B cell (primary cell): ENCODE data around the gene CCDC160. TPM values are rescaled to one million over a fixed set of nuclear protein-coding genes. Genes with fewer than 3 reads are reported as not detected.

Experiments used
- ATAC-seq: fragments of 200-7000 bp; cut with Tn5 transposase; one replicate; pipeline ENCODE4 v1.10.0; 2021; ENCODE audit warnings: low read depth, mild to moderate bottlenecking, moderate number of reproducible peaks, moderate library complexity
- CTCF ChIA-PET: fragments of 350-600 bp; sonication (Branson Sonifier 250); formaldehyde crosslinking; loops from one replicate; lab custom pipeline; 2021; ENCODE audit warnings: antibody characterized with exemption, inconsistent platforms; lab: Charles Lee
- POLR2A ChIA-PET: fragments of 350-600 bp; sonication (Branson Sonifier 250); formaldehyde crosslinking; loops from one replicate; lab custom pipeline; 2021; ENCODE audit warnings: antibody characterized with exemption; lab: Charles Lee
- DNase-seq: peaks from one replicate; pipeline ENCODE4 v3.0.0; 2013
- H2AFZ ChIP-seq: 2 replicates; pipeline ENCODE4 v1.6.1; 2012; ENCODE audit warnings: mild to moderate bottlenecking, low read depth, low read length; ENCODE audit not compliant: insufficient read depth, poor library complexity, severe bottlenecking
- H3K27ac ChIP-seq, 2 donors: 1 replicate in 1 of 2; 2 replicates in 1 of 2; pipeline ENCODE4 v1.5.1; 2012 to 2013; ENCODE audit warnings: low read length in 2 of 2, mild to moderate bottlenecking in 2 of 2, moderate library complexity in 1 of 2
- H3K27me3 ChIP-seq, 4 experiments: fragments of 200-600 bp in 1 of 4; sonication (generic) in 1 of 4; replicated peaks in 1 of 4; 1 replicate in 2 of 4; 2 replicates in 2 of 4; pipeline versions ENCODE4 v1.6.1 to v1.7.0; 2013 to 2016; ENCODE audit warnings: low read length in 3 of 4, mild to moderate bottlenecking in 2 of 4, mixed read lengths in 1 of 4, moderate library complexity in 1 of 4; ENCODE audit not compliant: insufficient read depth in 4 of 4, control insufficient read depth in 3 of 4; ENCODE audit errors: control extremely low read depth in 1 of 4
- H3K36me3 ChIP-seq, 2 experiments: replicated peaks in 1 of 2; 1 replicate in 1 of 2; 2 replicates in 1 of 2; pipeline versions ENCODE4 v1.6.1 to v1.7.1; 2013; ENCODE audit warnings: low read length in 1 of 2; ENCODE audit not compliant: insufficient read depth in 2 of 2, control insufficient read depth in 1 of 2; ENCODE audit errors: control extremely low read depth in 1 of 2, extremely low read depth in 1 of 2
- H3K4me1 ChIP-seq, 2 donors: fragments of 200-600 bp in 1 of 2; sonication (generic) in 1 of 2; 1 replicate in 1 of 2; 2 replicates in 1 of 2; pipeline versions ENCODE4 v1.5.1 to v1.6.1; 2013 to 2017; ENCODE audit warnings: low read length in 2 of 2; ENCODE audit not compliant: control insufficient read depth in 2 of 2, insufficient read depth in 2 of 2
- H3K4me2 ChIP-seq: replicated peaks from 2 replicates; pipeline ENCODE3; 2012; ENCODE audit warnings: mild to moderate bottlenecking, low read depth, low read length; ENCODE audit not compliant: poor library complexity, severe bottlenecking
- H3K4me3 ChIP-seq, 5 experiments: fragments of 200-600 bp in 1 of 5; sonication (generic) in 1 of 5; 1 replicate in 3 of 5; 2 replicates in 2 of 5; pipeline versions ENCODE4 v1.5.1 to v1.7.0; 2011 to 2016; ENCODE audit warnings: low read length in 4 of 5, mild to moderate bottlenecking in 4 of 5, low read depth in 2 of 5, control low read depth in 1 of 5, moderate library complexity in 1 of 5; ENCODE audit not compliant: insufficient read depth in 1 of 5; ENCODE audit errors: control extremely low read depth in 1 of 5, extremely low read depth in 1 of 5
- H3K79me2 ChIP-seq: fragments of 200-600 bp; sonication (generic); one replicate; pipeline ENCODE4 v1.6.0; 2016; ENCODE audit warnings: low read length; ENCODE audit not compliant: control insufficient read depth, insufficient read depth
- H3K9ac ChIP-seq: fragments of 200-600 bp; sonication (generic); 2 replicates; pipeline ENCODE4 v1.6.1; 2017; ENCODE audit warnings: mild to moderate bottlenecking, low read length, moderate library complexity
- H3K9me3 ChIP-seq, 3 donors: one replicate each; pipeline versions ENCODE4 v1.6.1 to v1.7.1; 2013; ENCODE audit warnings: low read length in 2 of 3; ENCODE audit not compliant: control insufficient read depth in 2 of 3, insufficient read depth in 1 of 3; ENCODE audit errors: control extremely low read depth in 1 of 3
- H4K20me1 ChIP-seq: 2 replicates; pipeline ENCODE4 v1.6.0; 2012; ENCODE audit warnings: mild to moderate bottlenecking, low read length; ENCODE audit not compliant: insufficient read depth, control insufficient read depth, poor library complexity, severe bottlenecking
- H3K27ac Mint-ChIP-seq: one replicate; pipeline ENCODE4 v1.8.0; 2021; ENCODE audit warnings: mixed read lengths
- H3K27me3 Mint-ChIP-seq: one replicate; pipeline ENCODE4 v1.8.0; 2021; ENCODE audit warnings: mixed read lengths
- H3K4me1 Mint-ChIP-seq: one replicate; pipeline ENCODE4 v1.8.0; 2021; ENCODE audit warnings: mixed read lengths
- H3K4me3 Mint-ChIP-seq: one replicate; pipeline ENCODE4 v1.8.0; 2021; ENCODE audit warnings: mixed read lengths
- H3K9me3 Mint-ChIP-seq: one replicate; pipeline ENCODE4 v1.8.0; 2022; ENCODE audit warnings: mixed read lengths; ENCODE audit not compliant: insufficient read depth
- CTCF ChIP-seq: fragments of 200-600 bp; IDR thresholded peaks from one replicate; pipeline ENCODE4 v1.8.0; 2022; ENCODE audit warnings: antibody characterized with exemption, mild to moderate bottlenecking
- EZH2 ChIP-seq: IDR thresholded peaks from 2 replicates; pipeline ENCODE4 v1.6.1; 2012; ENCODE audit warnings: borderline replicate concordance, low read depth, mild to moderate bottlenecking, moderate library complexity, low read length; ENCODE audit not compliant: insufficient read depth, poor library complexity, severe bottlenecking
- WGBS: methylation state at CpG from one replicate; pipeline ENCODE4 v1.1.5; 2013; ENCODE audit warnings: missing lambda C conversion rate; ENCODE audit not compliant: insufficient coverage; 5-methylcytosine and 5-hydroxymethylcytosine counted together
- intact Hi-C: fragments of 100-400 bp; cut with micrococcal nuclease; formaldehyde crosslinking; loops from one replicate; pipeline ENCODE4 v1.10.0; 2022
- polyA plus RNA-seq: library from polyadenylated mRNA; depleted of rRNA; stranded (reverse); fragments of >200 nt; gene quantifications from 2 replicates; pipeline ENCODE4 v1.2.3, GENCODE V29; 2012
- total RNA-seq, 2 donors: library from RNA; stranded (reverse); fragments of 120-200 nt in 1 of 2; gene quantifications; 1 replicate in 1 of 2; 2 replicates in 1 of 2; pipeline versions ENCODE4 v1.2.3 to v1.2.4, GENCODE V29; 2013 to 2022

CCDC160 gene
- total and polyA plus RNA-seq, 2 donors (not counting 1 experiment from before 2014, with no cell fraction given) = not detected

DNA sequence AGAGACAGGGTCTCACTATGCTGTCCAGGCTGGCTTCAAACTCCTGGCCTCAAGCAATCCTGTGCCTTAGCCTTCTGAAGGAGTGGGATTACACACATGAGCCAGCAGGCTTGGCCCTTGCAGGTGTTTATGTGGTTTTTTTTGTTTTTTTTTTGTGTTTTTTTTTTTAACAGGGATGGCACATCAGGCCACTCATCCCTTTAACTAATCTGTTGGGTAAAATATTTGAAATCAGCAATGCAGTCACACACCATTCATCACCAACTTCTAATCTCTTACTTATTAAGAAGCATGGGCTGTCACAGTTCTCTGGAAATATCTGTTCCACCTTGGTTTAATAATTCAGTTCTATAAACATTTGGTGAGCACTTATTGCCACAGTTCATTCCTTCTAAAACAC, 12.3 kb downstream of the CCDC160 start:
- H3K9me3 ChIP-seq = no peaks in the 10 kb centered on the region
- no peak for DNase-seq
- no peaks in the 10 kb centered on the region for H4K20me1 ChIP-seq
- H3K79me2 ChIP-seq = no peaks in the 10 kb centered on the region
- no peaks in the 10 kb centered on the region for H3K4me1 ChIP-seq
- intact Hi-C loops = no loop called here
- no peak for ATAC-seq
- no peak overlapping the region for H3K4me2 ChIP-seq
- no peak overlapping the region for H3K27ac ChIP-seq
- TF ChIP-seq CTCF (no peak), EZH2 (no peak)
- H3K36me3 ChIP-seq = no peaks in the 10 kb centered on the region
- no peak overlapping the region for H2AFZ ChIP-seq
- Mint-ChIP-seq H3K27me3 (no peaks in the 10 kb centered on the region), H3K4me3 (no peak overlapping the region), H3K4me1 (no peaks in the 10 kb centered on the region), H3K9me3 (no peaks in the 10 kb centered on the region), H3K27ac (no peak overlapping the region)
- H3K27me3 ChIP-seq = peaks cover 0 to 11% (median 0%) of the 10 kb centered on the region in 4 experiments
- no peak overlapping the region for H3K4me3 ChIP-seq
- POLR2A ChIA-PET = no interaction called here
- H3K9ac ChIP-seq = no peak overlapping the region
- CTCF ChIA-PET = no interaction called here

DNA sequence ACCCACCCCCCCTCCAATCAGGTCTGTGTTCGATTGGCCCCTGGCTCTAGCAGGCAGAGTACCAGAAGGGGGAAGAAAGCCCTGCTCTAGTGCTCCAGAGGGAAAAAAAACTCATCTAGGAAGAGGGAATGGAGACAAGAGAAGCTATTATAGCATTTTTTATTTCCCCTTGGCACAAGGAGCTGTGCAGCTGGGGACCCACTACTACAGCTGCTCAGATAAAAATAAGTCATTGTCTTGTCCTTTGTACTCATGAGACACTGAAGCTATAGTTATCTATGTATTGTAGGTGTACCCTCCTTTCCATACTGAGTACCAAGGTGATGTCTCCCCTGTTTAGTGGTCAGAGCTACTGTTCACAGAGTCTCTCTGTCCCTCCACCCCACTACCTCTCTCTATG, 14.3 kb downstream of the CCDC160 start:
- TF ChIP-seq CTCF (no peak), EZH2 (no peak)
- no peaks in the 10 kb centered on the region for H3K27me3 Mint-ChIP-seq
- intact Hi-C loops = loop anchor here (10.0 kb wide), 1 partner anchor 456 kb away; no protein-coding TSS in a partner anchor
- H3K9me3 ChIP-seq = no peaks in the 10 kb centered on the region
- no peak overlapping the region for H2AFZ ChIP-seq
- no peaks in the 10 kb centered on the region for H3K4me1 ChIP-seq
- H3K4me1 Mint-ChIP-seq = no peaks in the 10 kb centered on the region
- WGBS = no CpG with 5 or more reads among the region's 1 CpG
- no peak overlapping the region for H3K27ac ChIP-seq
- no peaks in the 10 kb centered on the region for H3K79me2 ChIP-seq
- H3K27me3 ChIP-seq = no peaks in the 10 kb centered on the region
- no peaks in the 10 kb centered on the region for H3K36me3 ChIP-seq
- ChIA-PET POLR2A (no interaction called here), CTCF (no interaction called here)
- no peak for ATAC-seq
- H3K9ac ChIP-seq = no peak overlapping the region
- H3K4me3 ChIP-seq = no peak overlapping the region
- no peak for DNase-seq
- no peaks in the 10 kb centered on the region for H4K20me1 ChIP-seq
- no peak overlapping the region for H3K4me3 Mint-ChIP-seq
- H3K27ac Mint-ChIP-seq = no peak overlapping the region
- H3K9me3 Mint-ChIP-seq = no peaks in the 10 kb centered on the region
- H3K4me2 ChIP-seq = no peak overlapping the region
